Measurements from ENCODE around the gene LYZL6. TPM values are rescaled to one million over a fixed set of nuclear protein-coding genes. Genes with fewer than 3 reads are reported as not detected.

Gene LYZL6
- total and polyA plus RNA-seq, 2 of the 8 experiments (the other 6 are each of a cell fraction or from before 2014, with no cell fraction given) = not detected

DNA sequence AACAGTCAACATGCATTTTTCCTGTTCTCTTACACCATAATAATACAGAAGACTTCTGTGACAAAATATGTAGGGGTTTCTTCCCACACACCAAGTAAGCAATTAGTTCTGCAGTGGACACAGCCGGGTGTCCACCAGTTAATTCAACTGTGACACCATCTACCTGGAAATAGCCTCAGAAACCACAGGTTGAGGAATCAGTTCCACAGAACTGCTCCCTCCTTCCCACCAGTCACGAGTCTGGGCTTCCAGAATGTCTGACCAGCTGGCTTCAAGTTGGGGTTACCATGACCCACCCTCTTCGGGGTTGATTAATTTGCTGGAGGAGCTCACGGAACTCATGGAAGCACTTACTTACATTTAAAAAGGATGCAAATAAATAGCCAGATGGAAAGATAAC is 49.8 kb downstream of the LYZL6 start:
- Histone ChIP-seq H4K91ac (replicated peaks; ENCODE audit: insufficient read length, low read length) (no peak overlapping the region), H3K27me3 (replicated peaks in 1 of 4; ENCODE audit: control insufficient read depth in 3 of 4, extremely low read depth in 1 of 4, insufficient read depth in 3 of 4, low read length in 3 of 4) (no peaks in the 10 kb centered on the region), H3K4ac (replicated peaks; ENCODE audit: insufficient read length, low read depth, low read length) (no peak overlapping the region), H4K20me1 (replicated peaks in 1 of 2; ENCODE audit: control insufficient read depth in 1 of 2, insufficient read depth in 2 of 2, low read length in 2 of 2) (no peaks in the 10 kb centered on the region), H4K8ac (ENCODE audit: extremely low read depth, insufficient read depth, low read length) (no peak overlapping the region), H3K4me1 (replicated peaks in 1 of 4; ENCODE audit: control insufficient read depth in 3 of 4, insufficient read depth in 4 of 4, low read length in 3 of 4) (peaks cover 0 to 8% (median 3%) of the 10 kb centered on the region in 4 experiments; a peak in 5 of 7 replicates), H3K27ac (ENCODE audit: low read depth, low read length) (no peak overlapping the region), H3K23ac (ENCODE audit: insufficient read length) (no peak overlapping the region), H3K4me2 (ENCODE audit: insufficient read depth in 1 of 2, low read depth in 2 of 2, low read length in 2 of 2) (no peak overlapping the region), H2AK5ac (ENCODE audit: low read depth, low read length) (no peak overlapping the region), H3K56ac (replicated peaks; ENCODE audit: insufficient read length, low read depth, low read length) (no peak overlapping the region), H3K23me2 (ENCODE audit: low read depth, low read length) (no peaks in the 10 kb centered on the region), H2BK20ac (ENCODE audit: low read length) (no peak overlapping the region), H2BK5ac (ENCODE audit: low read depth, low read length) (no peak overlapping the region), H3K9ac (replicated peaks in 1 of 4; ENCODE audit: extremely low read depth in 1 of 4, low read depth in 3 of 4, low read length in 3 of 4) (no peak overlapping the region), H3K79me2 (ENCODE audit: control insufficient read depth in 1 of 2, insufficient read depth in 2 of 2, low read length in 2 of 2) (no peaks in the 10 kb centered on the region), H3K18ac (ENCODE audit: extremely low read depth, low read length) (no peak overlapping the region), H3K9me3 (ENCODE audit: insufficient read depth in 2 of 2, low read depth in 1 of 2, low read length in 1 of 2) (no peaks in the 10 kb centered on the region), H2BK12ac (ENCODE audit: low read depth, low read length) (no peak overlapping the region), H3K36me3 (ENCODE audit: control insufficient read depth in 2 of 4, insufficient read depth in 4 of 4, low read length in 3 of 4) (no peaks in the 10 kb centered on the region), H3K4me3 (ENCODE audit: extremely low read depth in 1 of 4, insufficient read depth in 2 of 4, low read depth in 3 of 4, low read length in 4 of 4) (no peak overlapping the region), H2BK120ac (replicated peaks; ENCODE audit: low read depth, low read length) (no peak overlapping the region), H4K5ac (ENCODE audit: insufficient read length, low read depth, low read length) (no peak overlapping the region), H3K79me1 (ENCODE audit: low read depth, low read length) (no peaks in the 10 kb centered on the region), H2AFZ (ENCODE audit: low read length) (no peak overlapping the region), H2BK15ac (ENCODE audit: low read length) (no peak overlapping the region), H3K14ac (ENCODE audit: insufficient read length) (no peak overlapping the region)
- FAIRE-seq (no peak), DNase-seq (ENCODE audit: low read depth in 1 of 2, low spot score in 2 of 2) (no peak)
- ChIA-PET POLR2A (ENCODE audit: partially characterized antibody) (no interaction called here), CTCF (ENCODE audit: partially characterized antibody) (no interaction called here)
- WGBS, 2 experiments (ENCODE audit: extremely low coverage in 1 of 2, insufficient coverage in 1 of 2, insufficient read length in 1 of 2, insufficient replicate concordance in 2 of 2, low coverage in 1 of 2, low lambda C conversion rate in 2 of 2, missing lambda C conversion rate in 1 of 2) = 92% methylated on average over 4 of the region's 4 CpGs; no CpG with 5 or more reads in 1 of the 2 experiments
- TF ChIP-seq ASH2L (IDR thresholded peaks at IDR 0.05; ENCODE audit: low read length) = no peak
- TF ChIP-seq, protein P1, sequence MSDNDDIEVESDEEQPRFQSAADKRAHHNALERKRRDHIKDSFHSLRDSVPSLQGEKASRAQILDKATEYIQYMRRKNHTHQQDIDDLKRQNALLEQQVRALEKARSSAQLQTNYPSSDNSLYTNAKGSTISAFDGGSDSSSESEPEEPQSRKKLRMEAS (IDR thresholded peaks at IDR 0.05) = no peak
- no peak for TF ChIP-seq CREB1 (IDR thresholded peaks at IDR 0.05)
- TF ChIP-seq, protein P2, sequence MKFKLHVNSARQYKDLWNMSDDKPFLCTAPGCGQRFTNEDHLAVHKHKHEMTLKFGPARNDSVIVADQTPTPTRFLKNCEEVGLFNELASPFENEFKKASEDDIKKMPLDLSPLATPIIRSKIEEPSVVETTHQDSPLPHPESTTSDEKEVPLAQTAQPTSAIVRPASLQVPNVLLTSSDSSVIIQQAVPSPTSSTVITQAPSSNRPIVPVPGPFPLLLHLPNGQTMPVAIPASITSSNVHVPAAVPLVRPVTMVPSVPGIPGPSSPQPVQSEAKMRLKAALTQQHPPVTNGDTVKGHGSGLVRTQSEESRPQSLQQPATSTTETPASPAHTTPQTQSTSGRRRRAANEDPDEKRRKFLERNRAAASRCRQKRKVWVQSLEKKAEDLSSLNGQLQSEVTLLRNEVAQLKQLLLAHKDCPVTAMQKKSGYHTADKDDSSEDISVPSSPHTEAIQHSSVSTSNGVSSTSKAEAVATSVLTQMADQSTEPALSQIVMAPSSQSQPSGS (IDR thresholded peaks at IDR 0.05; ENCODE audit: low read length) = no peak
- TF ChIP-seq TBP (IDR thresholded peaks at IDR 0.05; ENCODE audit: low read depth, low read length) = no peak
- TF ChIP-seq KDM4A (IDR thresholded peaks at IDR 0.05; ENCODE audit: low read depth, low read length, severe bottlenecking) = no peak
- TF ChIP-seq RFX5 (IDR thresholded peaks at IDR 0.05; ENCODE audit: borderline replicate concordance, low read depth, low read length) = no peak
- no peak for TF ChIP-seq KDM5A (IDR thresholded peaks at IDR 0.05; ENCODE audit: low read length)
- TF ChIP-seq FOSL1 (IDR thresholded peaks at IDR 0.05; ENCODE audit: insufficient read depth, low read depth, low read length) = no peak
- no peak for TF ChIP-seq TAF7 (optimal IDR thresholded peaks at IDR 0.05; ENCODE audit: borderline replicate concordance, low read depth, low read length)
- no peak for TF ChIP-seq SIX5 (IDR thresholded peaks at IDR 0.05; ENCODE audit: low read depth, low read length)
- no peak for TF ChIP-seq SP1 (IDR thresholded peaks at IDR 0.05; ENCODE audit: low read depth, low read length)
- TF ChIP-seq RBBP5 (IDR thresholded peaks at IDR 0.05; ENCODE audit: borderline replicate concordance, low read depth, low read length) = no peak
